HL-60/S4 treated with phorbol 12-myristate 13-acetate at 8.2 ng/mL for 4 days and 3 days (cell line): ENCODE results near the gene UBASH3A.

Experiments used
- in situ Hi-C: fragments of 300-500 bp; cut with MboI; formaldehyde crosslinking; loops from 2 replicates; pipeline ENCODE4 v1.15.0; 2022; ENCODE audit warnings: low sequenced_read_pairs

UBASH3A gene

DNA sequence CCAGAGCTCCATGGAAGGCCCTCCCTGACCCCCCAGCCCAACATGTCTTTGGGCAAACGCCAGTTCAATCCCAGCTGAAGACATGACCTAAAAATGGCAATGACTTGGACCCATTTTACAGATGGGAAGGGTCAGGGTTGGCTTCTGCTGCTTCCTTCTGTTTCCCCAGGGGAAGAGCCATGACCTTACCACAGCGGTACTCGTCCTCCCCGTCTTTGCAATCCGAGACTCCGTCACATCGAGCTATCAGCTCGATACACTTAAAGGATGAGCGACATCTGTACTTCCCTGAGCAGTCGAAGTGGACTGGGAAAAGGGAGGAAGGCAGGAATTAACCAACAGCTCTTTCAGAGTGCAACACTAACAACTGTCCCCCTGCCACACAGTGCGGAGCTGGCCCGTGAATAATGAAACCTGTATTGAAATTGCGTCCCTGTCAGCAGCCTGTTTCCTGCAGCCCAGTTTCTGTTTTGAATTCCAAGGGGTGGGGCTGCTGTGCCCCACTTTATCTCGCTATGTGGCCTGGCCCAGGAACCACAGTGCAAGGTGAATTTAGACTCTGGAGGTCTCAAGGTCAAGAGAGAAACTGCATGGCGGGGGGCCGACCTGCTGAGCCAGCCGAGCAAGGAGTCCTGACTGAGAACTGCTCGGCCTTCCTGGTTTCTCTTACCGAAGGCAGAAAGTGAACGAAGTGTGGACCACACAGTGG lies 14.8 kb upstream of the UBASH3A start:
- in situ Hi-C loops: no loop called here

DNA sequence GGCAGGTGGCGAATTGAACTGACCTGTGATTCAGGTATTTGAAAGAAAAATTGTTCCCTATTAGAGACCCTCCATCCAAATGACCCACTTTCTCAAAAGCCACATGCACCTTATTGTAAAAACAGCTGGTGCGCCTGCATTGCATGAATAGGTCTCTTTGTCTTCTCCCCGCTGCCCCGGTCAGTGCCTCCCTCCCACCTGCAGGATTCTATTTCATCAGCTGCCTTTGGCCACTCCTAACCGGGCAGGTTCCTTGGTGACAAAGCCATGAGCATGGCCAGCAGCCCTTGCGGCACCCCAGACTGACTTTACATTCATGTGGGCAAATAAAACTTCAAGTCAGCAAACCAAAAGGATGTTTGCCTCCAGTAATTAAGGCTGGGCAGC lies 14.3 kb upstream of the UBASH3A start:
- in situ Hi-C loops: no loop called here

DNA sequence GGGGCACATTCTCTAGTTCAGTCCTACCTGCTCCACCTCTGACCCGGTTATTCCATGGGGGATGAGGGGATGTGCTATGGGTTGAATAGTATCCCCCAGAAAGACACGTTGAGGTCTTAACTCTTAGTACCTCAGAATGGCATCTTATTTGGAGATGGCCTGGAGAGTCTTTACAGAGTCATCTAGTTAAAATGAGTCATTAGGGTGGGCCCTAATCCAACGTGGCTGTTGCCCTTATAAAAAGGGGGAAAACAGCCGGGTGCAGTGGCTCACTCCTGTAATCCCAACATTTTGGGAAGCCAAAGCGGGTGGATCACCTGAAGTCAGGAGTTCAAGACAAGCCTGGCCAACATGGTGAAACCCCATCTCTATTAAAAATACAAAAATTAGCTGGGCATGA lies 13.5 kb upstream of the UBASH3A start:
- in situ Hi-C loops: no loop called here

DNA sequence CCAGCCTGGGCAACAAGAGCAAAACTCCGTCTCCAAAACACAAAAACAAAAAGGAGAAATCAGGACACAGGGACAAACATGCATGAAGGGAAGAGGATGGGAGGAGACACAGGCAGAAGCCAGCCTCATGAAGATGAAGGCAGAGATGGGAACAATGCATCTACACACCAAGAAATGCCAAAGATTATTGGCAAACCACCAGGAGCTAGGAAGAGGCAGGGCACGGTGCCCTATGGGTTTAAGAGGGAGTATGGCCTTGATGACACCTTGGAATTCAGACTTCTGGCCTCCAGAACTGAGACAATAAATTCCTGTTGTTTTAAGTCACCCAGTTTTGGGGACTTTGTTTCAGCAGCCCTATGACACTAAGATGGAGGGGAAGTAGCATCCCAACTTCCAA lies 13.0 kb upstream of the UBASH3A start:
- in situ Hi-C loops: no loop called here

DNA sequence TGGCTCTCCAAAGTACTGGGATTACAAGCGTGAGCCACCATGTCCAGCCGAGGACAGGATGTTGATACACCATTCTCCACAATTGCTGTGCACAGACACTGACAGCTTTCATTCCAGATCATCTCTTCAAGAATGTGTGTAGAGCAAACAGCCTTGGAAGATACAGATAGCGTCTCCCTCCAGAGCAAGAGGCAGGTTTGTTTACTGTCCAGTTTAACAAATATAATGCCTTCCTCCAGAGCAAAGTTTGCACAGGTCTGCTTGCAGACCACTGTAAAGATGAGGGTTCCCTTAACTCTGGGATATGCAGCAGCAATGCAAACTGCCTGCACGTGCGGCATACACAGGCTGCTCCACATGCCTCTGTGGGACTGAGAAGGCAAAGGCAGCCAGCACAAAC lies 12.4 kb upstream of the UBASH3A start:
- in situ Hi-C loops: no loop called here

DNA sequence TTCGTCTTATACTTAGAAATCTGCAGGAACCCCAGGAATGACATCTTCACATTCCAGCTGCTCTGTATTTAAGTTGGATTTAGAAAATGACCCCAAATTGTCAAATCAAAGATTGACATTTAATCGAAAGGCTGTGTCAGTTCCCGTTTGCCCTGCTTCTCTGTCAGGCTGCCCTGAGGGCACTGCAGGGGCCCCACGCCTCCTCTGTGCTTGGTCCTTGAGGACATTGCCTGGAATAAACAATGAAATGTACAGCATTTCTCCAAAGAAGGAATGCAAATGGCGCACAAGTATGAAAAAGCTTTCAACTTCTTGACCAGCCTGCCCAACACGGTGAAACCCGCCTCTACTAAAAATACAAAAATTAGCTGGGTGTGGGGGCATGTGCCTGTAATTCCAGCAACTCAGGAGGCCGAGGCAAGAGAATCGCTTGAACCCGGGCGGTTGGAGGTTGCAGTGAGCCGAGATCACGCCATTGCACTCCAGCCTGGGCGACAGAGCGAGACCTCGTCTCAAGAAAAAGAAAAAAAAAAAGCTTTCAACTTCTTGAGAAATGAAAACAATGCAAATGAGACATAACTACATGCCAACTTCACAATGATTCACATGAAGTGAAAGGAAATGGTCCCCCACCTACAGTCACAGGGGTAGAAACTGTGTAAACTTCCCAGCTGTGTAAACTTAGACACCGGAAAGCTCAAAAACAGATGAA lies 10.8 kb upstream of the UBASH3A start:
- in situ Hi-C loops: no loop called here

DNA sequence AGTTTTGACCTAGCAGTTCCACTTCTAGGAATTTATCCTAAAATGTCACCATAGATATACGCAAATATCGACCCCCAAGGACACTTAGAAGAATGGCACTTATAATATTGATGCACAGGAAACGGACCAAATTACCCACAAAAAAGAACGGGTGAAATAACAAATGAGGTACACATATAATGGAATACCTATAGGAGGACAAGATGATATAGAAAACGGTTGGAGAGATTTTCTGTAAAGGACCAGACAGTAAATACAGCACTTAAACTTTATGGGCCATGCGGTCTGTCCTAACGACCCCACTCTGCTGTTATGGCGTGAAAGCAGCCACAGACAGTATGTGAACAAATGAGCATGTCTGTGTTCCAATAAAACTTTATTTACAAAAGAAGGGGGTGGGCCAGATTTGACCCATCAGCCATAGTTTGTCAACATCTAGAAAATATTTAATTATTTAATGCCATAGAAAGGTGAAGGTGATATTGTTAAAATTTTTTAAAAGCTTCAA lies 10.2 kb upstream of the UBASH3A start:
- in situ Hi-C loops: no loop called here

DNA sequence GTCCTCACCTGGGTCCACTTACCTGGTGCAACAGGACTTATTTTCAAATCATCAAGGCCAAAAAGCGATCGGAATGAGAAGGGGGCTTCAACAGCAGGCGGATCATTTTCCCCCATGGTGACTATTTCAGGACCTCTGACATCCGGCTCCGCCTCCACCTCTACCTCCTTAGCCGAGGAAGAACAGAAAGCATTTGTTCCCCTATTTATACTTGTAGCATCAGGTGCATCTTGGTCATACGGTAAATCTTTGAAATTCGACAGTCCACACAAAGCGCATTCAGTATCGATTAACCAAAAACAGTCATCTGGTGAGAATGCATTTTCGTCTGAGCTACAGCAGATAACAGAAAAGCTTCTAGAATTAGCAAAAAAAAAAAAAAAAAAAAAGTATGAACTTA lies 8.4 kb upstream of the UBASH3A start:
- in situ Hi-C loops: no loop called here

DNA sequence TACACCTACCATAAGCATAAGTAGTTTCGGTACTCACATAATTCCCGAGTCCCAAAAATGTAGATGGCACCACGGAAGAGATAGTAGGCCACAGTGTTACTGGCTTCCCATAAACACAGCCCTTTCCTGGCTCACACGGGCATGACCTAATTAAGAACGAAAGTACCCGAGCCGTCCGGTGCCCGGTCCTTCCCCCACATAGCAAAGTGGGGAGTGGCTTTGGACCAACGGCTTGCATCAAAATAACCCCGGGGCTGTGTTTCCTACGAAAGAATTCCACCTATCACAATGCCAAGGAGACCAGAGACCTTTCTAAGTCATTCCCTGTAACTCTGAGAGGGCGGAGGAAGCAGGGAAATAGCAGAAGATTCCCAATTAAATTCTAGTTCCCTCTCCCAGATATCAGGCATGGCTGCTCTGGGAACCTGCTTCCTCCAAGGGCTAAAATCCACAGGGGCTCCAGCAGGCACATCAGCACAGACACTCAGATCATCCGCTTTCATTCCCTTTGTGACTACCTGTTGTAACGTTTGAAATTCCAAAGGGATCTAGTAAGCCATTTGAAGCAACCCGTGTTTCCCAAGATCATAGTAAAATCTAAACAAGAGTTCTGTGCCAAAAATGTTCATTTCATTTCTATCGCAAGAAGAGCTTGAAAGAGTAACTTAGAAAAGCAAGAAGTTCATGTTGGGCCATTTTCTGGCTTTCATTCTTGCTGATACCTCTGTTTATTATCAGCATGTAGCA lies 7.6 kb upstream of the UBASH3A start, which contains the start of gene TMPRSS3:
TMPRSS3 (minus strand) TSS at position 148 of the 747 bp plus-strand sequence. CDS start 635 bp downstream, outside the sequence.
- in situ Hi-C loops: no loop called here

DNA sequence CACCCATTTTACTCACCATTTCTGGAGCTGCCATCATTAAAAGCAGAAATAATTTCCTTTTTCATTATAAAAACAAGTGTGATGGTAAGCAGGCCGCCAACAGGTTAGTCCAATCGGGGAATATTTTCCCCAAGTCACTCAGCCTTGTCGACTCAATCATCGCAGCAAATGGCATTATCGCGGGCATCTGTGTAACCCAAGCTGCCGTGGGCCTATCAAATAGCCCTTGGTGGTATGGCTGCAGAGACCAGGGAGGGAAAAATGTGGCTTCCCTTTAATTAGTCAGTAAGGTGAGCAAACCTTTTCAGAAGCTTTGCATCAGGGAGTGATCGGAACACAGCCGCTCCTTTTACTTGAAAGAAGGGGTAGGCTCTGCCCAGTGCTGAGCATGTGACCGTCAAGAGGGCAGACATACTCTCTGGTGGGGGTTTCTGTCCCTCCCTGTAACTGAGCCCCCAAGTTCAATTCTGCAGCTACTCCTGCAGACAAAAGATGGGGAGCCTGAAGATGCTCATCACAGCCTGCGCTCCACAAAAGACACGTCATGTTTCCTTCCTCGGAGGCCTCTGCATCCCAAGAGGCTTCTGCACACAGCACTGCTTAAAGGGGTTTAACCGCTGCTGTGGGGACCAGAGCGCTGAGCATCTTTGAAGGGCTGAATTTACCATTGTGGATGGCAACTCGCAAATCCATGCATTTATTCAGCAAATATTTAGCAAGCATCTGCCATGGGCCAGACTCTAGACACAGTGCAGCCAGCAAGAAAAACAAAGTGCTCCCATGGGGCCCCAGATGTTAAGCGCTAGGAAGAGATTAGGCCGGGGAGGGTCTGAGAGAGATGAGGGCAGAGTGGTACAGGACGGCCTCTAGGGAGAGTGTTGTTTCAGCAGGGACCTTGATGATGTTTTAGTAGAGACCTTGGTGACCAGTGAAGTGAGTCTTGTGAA lies 6.6 kb upstream of the UBASH3A start:
- in situ Hi-C loops: no loop called here

DNA sequence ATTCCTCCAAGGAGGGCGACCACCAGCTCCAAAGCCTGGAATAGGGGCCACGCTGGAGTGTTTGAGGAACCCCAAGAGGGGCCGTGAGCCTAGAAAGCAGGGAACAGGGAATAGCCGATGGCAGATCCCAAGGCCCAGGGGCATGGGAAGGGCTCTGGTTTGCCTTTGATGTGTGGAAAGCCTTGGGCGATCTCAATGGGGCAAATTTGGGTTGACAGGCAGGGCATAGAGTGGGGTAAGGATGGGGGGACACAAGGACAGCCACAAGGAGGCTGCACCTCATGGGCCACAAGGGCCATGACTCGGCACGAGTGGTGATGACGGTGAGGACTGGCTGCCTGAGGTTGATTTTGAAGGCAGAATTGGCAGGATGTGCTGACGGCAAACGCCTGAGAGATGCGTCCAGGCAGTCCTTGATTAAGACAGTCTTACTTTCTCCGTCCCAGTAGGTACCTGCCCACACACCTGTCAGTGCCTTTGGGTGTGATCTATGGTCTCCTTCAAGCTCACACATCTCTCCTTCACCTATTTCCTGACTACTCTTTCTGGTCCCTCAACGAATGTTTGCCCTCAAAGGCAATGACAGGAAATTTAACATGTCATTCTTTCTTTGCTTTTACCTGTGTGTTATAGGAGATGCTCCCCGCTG lies 5.8 kb upstream of the UBASH3A start:
- in situ Hi-C loops: no loop called here

DNA sequence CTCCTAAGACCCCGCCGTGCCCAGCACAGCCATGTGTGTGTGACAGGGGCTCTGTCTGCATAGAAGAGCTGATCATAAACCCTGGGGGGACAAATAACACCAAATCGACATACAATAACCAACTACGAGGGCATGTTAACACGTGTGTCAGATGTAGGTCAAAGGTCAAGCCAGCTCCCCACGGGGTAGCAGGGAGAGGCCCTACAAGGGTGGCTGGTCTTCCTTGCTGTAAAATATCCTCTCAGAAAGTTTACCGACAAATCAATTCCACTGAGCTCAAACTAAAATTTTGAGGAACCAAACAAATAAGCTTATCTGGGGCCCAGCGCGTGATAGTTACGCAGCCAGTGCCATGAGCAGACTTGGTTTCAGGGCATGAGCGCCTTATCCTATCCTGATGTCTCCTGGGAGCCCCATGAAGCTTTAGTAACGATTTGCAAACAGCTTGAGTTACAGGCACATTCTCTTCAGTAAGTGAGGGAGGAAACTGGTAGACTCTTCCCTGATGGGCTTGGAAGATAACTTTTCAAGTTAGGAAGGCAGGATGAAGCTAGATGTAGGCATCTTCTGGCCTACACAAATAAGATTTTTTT lies 5.2 kb upstream of the UBASH3A start:
- in situ Hi-C loops: no loop called here

DNA sequence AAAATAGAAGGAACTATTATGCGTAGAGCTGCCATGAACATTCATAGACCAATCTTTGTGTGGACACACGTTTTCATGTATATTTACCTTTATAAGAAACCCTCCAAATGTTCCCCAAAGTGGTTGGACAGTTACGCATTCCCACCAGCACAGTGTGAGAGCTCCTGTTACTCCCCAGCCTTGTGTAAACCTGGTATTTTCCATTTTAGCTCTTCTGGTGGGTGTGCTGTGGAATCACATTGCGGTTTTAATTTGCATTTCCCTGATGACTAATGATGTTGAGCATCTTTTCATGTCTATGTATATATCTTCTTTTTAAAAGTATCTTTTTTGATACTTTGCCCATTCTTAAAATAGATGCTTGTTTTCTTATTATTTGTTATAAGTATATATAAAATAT lies 3.2 kb upstream of the UBASH3A start:
- in situ Hi-C loops: no loop called here

DNA sequence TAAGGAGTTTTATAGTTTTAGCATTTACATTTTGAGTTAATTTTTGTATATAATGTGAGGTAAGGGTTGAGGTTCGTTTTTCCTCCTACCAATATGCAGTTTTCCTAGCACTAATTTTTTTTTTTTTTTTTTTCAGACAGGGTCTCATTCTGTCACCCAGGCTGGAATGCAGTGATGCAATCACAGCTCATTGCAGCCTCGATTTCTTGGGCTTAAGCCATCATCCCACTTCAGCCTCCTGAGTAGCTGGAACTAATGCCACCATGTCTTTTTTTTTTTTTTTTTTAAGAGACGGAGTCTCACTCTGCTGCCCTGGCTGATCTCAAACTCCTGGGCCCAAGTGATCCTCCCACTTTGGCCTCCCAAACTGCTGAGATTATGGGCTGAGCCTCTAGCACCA lies 2.5 kb upstream of the UBASH3A start:
- in situ Hi-C loops: no loop called here

DNA sequence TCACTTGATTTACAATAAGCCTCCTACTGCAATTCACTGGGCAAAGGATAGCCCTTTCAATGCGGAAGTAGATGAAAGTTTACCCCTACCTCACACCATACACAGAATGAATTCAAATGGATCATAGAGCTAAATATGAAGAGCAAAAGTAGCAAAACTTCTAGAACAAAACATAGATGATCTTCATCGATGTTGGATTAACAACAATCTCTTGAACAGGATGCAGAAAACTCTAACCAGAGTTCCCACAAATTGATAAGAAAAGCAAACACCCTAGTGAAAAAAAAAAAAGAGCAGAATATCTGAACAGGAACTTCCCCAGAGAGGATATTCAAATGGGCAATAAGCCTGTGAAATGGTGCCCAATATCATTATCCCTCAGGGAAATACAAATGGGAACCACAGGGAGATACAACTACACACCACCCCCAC lies 1.9 kb upstream of the UBASH3A start:
- in situ Hi-C loops: no loop called here

DNA sequence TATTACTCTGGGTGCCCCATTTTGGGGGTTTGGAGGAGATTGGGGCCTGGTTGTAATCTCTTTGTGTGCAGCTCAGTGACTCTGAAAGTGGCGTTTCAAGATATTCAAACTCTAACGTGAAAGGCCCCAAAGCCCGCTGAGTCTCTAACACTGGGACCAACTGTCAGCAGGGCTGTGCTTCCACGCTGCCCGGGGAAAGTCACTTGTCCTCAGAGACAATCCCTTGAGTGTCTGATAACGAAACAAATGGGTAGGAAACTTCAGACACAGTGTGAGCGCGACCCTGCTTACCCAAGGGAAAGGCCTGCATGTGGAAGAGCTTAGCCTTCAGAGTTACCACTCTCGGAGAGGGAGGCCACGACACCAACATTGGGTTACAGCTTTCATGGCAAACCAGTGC lies 837 bp downstream of the UBASH3A start:
- in situ Hi-C loops: no loop called here

DNA sequence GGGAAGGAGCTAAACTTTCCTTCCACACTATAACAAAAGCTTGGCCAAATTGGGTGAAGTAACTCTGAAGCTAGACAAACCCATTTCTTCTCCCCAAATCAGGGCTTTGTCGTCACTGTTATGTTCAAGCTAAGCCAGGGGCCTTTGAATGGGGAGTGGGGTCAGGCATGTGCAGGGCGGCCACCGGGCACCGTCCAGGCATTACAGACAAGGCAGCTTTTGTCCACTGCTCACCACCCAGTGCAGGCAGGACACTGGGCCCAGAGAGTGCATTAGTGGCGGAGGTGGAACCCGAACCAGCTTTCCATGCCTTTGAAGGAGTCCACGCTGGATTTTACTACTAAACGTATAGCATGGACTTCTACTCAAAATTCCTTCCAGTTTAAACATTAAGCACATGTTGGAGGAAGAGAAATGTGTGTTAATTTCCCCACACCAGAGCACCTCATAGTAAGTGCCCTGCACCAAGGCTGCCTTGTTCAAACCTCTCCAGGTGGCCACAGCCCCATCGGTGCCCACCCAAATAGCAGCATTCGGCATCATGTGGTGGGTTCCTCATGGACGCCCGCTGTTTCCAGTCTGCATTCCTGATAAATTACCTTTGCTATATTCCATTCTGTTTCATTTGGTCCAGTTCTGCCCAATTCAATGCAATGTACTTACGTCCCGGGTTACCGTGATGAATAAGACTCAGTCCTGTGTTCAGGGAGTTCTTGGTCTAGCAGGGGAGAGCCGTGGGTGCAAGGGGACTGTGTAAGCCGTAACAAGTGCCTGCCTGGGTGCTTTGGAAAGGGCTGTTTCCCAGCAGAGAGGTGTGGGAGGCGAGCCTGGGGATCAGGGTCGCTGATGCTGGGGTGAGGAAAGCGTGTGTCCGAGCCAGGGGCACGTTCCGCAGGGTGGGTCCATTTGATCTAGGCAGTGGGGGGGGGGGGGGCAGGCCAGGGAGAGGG lies 1.6 kb downstream of the UBASH3A start:
- in situ Hi-C loops: no loop called here

DNA sequence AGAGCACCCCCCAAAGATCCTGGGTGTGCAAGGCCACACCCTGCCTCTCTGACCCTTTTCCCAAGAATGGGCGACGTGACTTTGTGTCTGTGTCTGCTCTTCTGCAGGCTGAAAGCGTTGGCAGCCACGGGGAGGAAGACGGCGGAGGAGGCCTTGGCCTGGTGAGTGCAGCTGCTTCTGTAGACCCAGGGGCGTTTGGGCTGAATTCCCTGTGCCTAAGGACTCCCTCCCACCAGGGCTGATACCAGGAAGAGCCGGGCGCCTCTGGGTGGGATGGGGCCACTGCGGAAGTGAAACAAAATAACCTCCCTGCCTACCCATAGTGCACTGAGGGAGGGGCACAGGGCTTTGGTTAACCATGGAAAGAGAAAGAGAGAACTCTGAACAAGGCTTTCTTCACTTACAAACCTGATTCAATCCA lies 2.5 kb downstream of the UBASH3A start:
- in situ Hi-C loops: no loop called here

DNA sequence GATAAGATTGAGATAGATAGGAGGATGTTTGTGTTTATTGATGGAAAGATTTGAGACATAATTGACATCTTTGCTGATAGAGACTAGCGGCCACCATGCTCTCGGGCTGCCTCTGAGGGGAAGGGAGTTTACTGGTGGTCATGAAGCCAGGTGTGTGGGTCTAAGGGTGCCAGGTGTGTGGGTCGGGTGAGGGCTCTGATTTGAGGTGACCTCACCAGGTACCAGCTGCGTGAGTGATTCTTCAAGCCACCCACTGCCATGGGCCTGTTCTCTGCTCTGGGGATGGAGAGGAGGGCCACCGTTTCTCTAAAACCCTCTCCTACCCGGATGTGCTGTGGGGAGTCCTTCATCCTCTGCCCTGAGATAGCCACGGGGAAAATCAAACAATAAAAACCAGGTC lies 3.2 kb downstream of the UBASH3A start:
- in situ Hi-C loops: no loop called here
